HepG2 (cell line): ENCODE results near the gene TCF25. TPM values are rescaled to one million over a fixed set of nuclear protein-coding genes. Genes with fewer than 3 reads are reported as not detected.

Experiments used
- ATAC-seq: fragments of 200-7000 bp; cut with Tn5 transposase; 3 replicates; pipeline ENCODE4 v1.9.1; 2020; ENCODE audit warnings: mild to moderate bottlenecking, moderate library complexity
- BruUV-seq: library from RNA; stranded (reverse); fragments of 400-500 nt; replicated peaks from 2 replicates; lab custom pipeline; 2021; lab: Mats Ljungman, UMichigan
- CTCF ChIA-PET: fragments of 300-600 bp; formaldehyde crosslinking; extraction: SDS; loops from one replicate; lab custom pipeline; 2021; ENCODE audit warnings: low total read pairs, inconsistent platforms, low intra/inter-chr PET ratio; lab: Yijun Ruan, JAX
- POLR2A ChIA-PET: fragments of 350-600 bp; sonication (Branson Sonifier 250); formaldehyde crosslinking; loops from one replicate; lab custom pipeline; 2020; ENCODE audit warnings: antibody characterized with exemption, inconsistent platforms; lab: Yijun Ruan, JAX
- DNase-seq: peaks from one replicate; pipeline ENCODE4 v3.0.0-alpha.2; 2015; ENCODE audit warnings: low spot score
- FAIRE-seq: peaks from 3 replicates; lab custom pipeline; 2011; peaks lifted over from hg19 to GRCh38; lab: Jason Lieb, UNC
- H2AFZ ChIP-seq: one replicate; pipeline ENCODE4 v1.6.1; 2011; ENCODE audit warnings: low read length, inconsistent platforms
- H3K27ac ChIP-seq: fragments of 300-600 bp; 3 replicates; pipeline ENCODE4 v1.8.0; 2011; ENCODE audit warnings: mixed run types, mild to moderate bottlenecking, mixed read lengths, low read length, inconsistent platforms; ENCODE audit not compliant: insufficient read depth; ENCODE audit errors: extremely low read length
- H3K27me3 ChIP-seq, 2 experiments: fragments of 200-600 bp in 1 of 2; 2 replicates in 1 of 2; 3 replicates in 1 of 2; pipeline versions ENCODE4 v1.6.0 to v1.8.0; 2011; ENCODE audit warnings: low read length in 2 of 2, mild to moderate bottlenecking in 2 of 2, moderate library complexity in 2 of 2, inconsistent platforms in 1 of 2; ENCODE audit not compliant: insufficient read depth in 2 of 2, control insufficient read depth in 1 of 2
- H3K36me3 ChIP-seq, 2 experiments: fragments of 200-600 bp in 1 of 2; replicated peaks in 1 of 2; 2 replicates in 1 of 2; 3 replicates in 1 of 2; pipeline versions ENCODE4 v1.5.1 to v1.8.0; 2011; ENCODE audit warnings: low read length in 2 of 2, inconsistent platforms in 1 of 2; ENCODE audit not compliant: insufficient read depth in 2 of 2, control insufficient read depth in 1 of 2
- H3K4me1 ChIP-seq: 2 replicates; pipeline ENCODE4 v1.5.1; 2012; ENCODE audit warnings: low read length, inconsistent platforms; ENCODE audit not compliant: insufficient read depth
- H3K4me2 ChIP-seq: 2 replicates; pipeline ENCODE4 v1.6.0; 2011; ENCODE audit warnings: low read depth, low read length, inconsistent platforms
- H3K4me3 ChIP-seq, 3 experiments: fragments of 200-600 bp in 1 of 3; sonication (generic), shearing (Covaris generic) in 1 of 3; replicated peaks in 1 of 3; 2 replicates each; pipeline ENCODE4 v1.5.1; 2011 to 2016; ENCODE audit warnings: low read length in 3 of 3, inconsistent platforms in 2 of 3, low read depth in 2 of 3, mild to moderate bottlenecking in 2 of 3, control low read depth in 1 of 3, mixed read lengths in 1 of 3; ENCODE audit not compliant: insufficient read depth in 1 of 3
- H3K79me2 ChIP-seq: one replicate; pipeline ENCODE4 v1.6.1; 2011; ENCODE audit warnings: low read length, inconsistent platforms; ENCODE audit not compliant: insufficient read depth
- H3K9ac ChIP-seq: 2 replicates; pipeline ENCODE4 v1.6.0; 2011; ENCODE audit warnings: mild to moderate bottlenecking, low read depth, low read length, inconsistent platforms; ENCODE audit not compliant: insufficient read depth
- H3K9me3 ChIP-seq: 2 replicates; pipeline ENCODE4 v1.5.1; 2012; ENCODE audit warnings: mild to moderate bottlenecking, low read length
- H4K20me1 ChIP-seq: 2 replicates; pipeline ENCODE4 v1.6.0; 2011; ENCODE audit warnings: inconsistent platforms, mild to moderate bottlenecking, low read length, moderate library complexity; ENCODE audit not compliant: insufficient read depth
- AHR ChIP-seq: IDR thresholded peaks from 2 replicates; pipeline ENCODE4 v1.6.1; 2018; ENCODE audit warnings: missing genetic modification reagents, missing compliant biosample characterization
- CBX2 ChIP-seq, 2 experiments: fragments of 200-600 bp in 1 of 2; sonication (generic); formaldehyde crosslinking in 1 of 2; IDR thresholded peaks; 2 replicates each; pipeline versions ENCODE4 v1.7.0 to v1.8.1; 2018 to 2022; ENCODE audit warnings: low read depth in 2 of 2, low read length in 1 of 2, mild to moderate bottlenecking in 1 of 2, missing genetic modification reagents in 1 of 2
- GFI1 ChIP-seq: sonication (generic); formaldehyde crosslinking; IDR thresholded peaks from 2 replicates; pipeline ENCODE4 v1.5.0; 2020; ENCODE audit warnings: missing genetic modification reagents, mild to moderate bottlenecking, borderline replicate concordance
- GTF2F1 ChIP-seq: fragments of 150-350 bp; IDR thresholded peaks from 2 replicates; pipeline ENCODE4 v1.6.1; 2014; ENCODE audit warnings: low read length
- MYC ChIP-seq: sonication (generic); formaldehyde crosslinking; IDR thresholded peaks from 2 replicates; pipeline ENCODE4 v1.9.0; 2021; ENCODE audit warnings: missing genetic modification reagents, borderline replicate concordance
- NR2F6 ChIP-seq, 2 experiments: IDR thresholded peaks; 2 replicates each; pipeline ENCODE4 v1.6.1; 2016; ENCODE audit warnings: antibody characterized with exemption in 1 of 2, mild to moderate bottlenecking in 1 of 2
- PAF1 ChIP-seq: IDR thresholded peaks from 2 replicates; pipeline ENCODE4 v1.6.1; 2016; ENCODE audit warnings: missing genetic modification reagents, missing compliant biosample characterization
- POLR2A ChIP-seq, 2 experiments: IDR thresholded peaks; 2 replicates each; pipeline ENCODE4 v1.6.1; 2011; ENCODE audit warnings: low read depth in 2 of 2, low read length in 2 of 2, mild to moderate bottlenecking in 1 of 2, moderate library complexity in 1 of 2; ENCODE audit not compliant: insufficient read depth in 1 of 2
- POLR2AphosphoS5 ChIP-seq: IDR thresholded peaks from 2 replicates; pipeline ENCODE4 v1.6.1; 2012; ENCODE audit warnings: low read depth, low read length
- RFX3 ChIP-seq: IDR thresholded peaks from 2 replicates; pipeline ENCODE4 v1.6.1; 2016; ENCODE audit warnings: missing biosample characterization, missing genetic modification reagents
- RFXAP ChIP-seq: sonication (generic); formaldehyde crosslinking; IDR thresholded peaks from 2 replicates; pipeline ENCODE4 v1.4.0; 2020; ENCODE audit warnings: missing genetic modification reagents, borderline replicate concordance
- SP140L ChIP-seq: sonication (generic); formaldehyde crosslinking; IDR thresholded peaks from 2 replicates; pipeline ENCODE4 v1.4.0; 2020; ENCODE audit warnings: missing genetic modification reagents, borderline replicate concordance
- ZC3H13 ChIP-seq: sonication (generic); formaldehyde crosslinking; IDR thresholded peaks from 2 replicates; pipeline ENCODE4 v1.8.1; 2023; ENCODE audit warnings: mild to moderate bottlenecking, missing genetic modification reagents, moderate library complexity
- ZMYM4 ChIP-seq: sonication (generic); formaldehyde crosslinking; IDR thresholded peaks from 2 replicates; pipeline ENCODE4 v1.8.1; 2023; ENCODE audit warnings: mild to moderate bottlenecking, missing genetic modification reagents
- ZNF652 ChIP-seq: IDR thresholded peaks from 2 replicates; pipeline ENCODE4 v1.6.1; 2016; ENCODE audit warnings: low read depth, borderline replicate concordance
- ZNF724P ChIP-seq: sonication (generic); formaldehyde crosslinking; IDR thresholded peaks from 2 replicates; pipeline ENCODE4 v1.8.0; 2022; ENCODE audit warnings: missing genetic modification reagents, borderline replicate concordance
- ZNF768 ChIP-seq: sonication (generic); formaldehyde crosslinking; IDR thresholded peaks from 2 replicates; pipeline ENCODE4 v1.4.0; 2020; ENCODE audit warnings: missing genetic modification reagents
- WGBS: methylation state at CpG from one replicate; pipeline ENCODE4 v1.1.6; 2017; ENCODE audit warnings: low lambda C conversion rate; 5-methylcytosine and 5-hydroxymethylcytosine counted together
- in situ Hi-C: cut with HindIII; loops from 2 replicates; pipeline ENCODE4 v1.10.0; 2017; ENCODE audit warnings: low pct_unique_long_range_greater_than_20kb; ENCODE audit not compliant: extremely low pct_ligation_motif_present
- intact Hi-C: fragments of 100-400 bp; cut with micrococcal nuclease; formaldehyde crosslinking; loops from one replicate; pipeline ENCODE4 v1.10.0; 2022; ENCODE audit not compliant: unreplicated experiment
- polyA plus RNA-seq, 8 experiments: library from polyadenylated mRNA; depleted of rRNA in 3 of 8; stranded (reverse) in 7 of 8; unstranded in 1 of 8; fragments of >200 nt; fragmentation: Illumina TruSeq in 4 of 8; extraction: Trizol in 4 of 8; gene quantifications; 2 replicates each; pipeline versions ENCODE4 v1.2.1 to v1.2.3, GENCODE V29; 2011 to 2016; ENCODE audit warnings: low read depth in 4 of 8, missing spikeins in 1 of 8, mixed read lengths in 1 of 8; ENCODE audit not compliant: insufficient read depth in 1 of 8
- total RNA-seq, 5 experiments: library from RNA; depleted of rRNA; stranded (reverse); fragments of >200 nt; fragmentation: Illumina TruSeq; extraction: Trizol; gene quantifications; 2 replicates each; pipeline ENCODE4 v1.2.3, GENCODE V29; 2016; ENCODE audit warnings: low read depth in 1 of 5
- TF ChIP-seq, protein P1 (sequence below): sonication (generic); formaldehyde crosslinking; IDR thresholded peaks from 2 replicates; pipeline ENCODE4 v1.4.0; 2020; ENCODE audit warnings: missing genetic modification reagents

The TCF25 gene
- total and polyA plus RNA-seq, 2 of the 13 experiments (the other 11 are each of a cell fraction or from before 2014, with no cell fraction given) = 138 to 206 TPM

DNA sequence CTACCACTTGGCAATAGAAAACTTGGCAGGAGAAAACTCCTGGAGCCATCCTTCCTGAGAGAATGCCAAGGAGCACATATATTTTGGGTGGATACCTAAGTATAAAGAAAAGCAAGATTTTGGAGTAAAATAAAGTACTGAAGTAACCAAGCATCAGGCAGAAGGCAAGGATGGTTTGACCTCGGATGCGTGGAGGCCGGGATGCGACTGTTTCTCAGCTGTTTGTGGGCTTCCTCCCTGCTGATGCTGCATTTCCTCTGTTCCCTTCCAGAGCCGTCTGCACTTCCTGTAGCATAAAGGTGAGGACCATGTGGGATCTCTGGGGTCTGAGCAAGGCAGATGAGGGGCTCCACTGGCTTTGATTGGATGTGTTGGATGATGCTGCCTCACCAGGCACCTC lies 5.5 kb upstream of the TCF25 start:
- ChIA-PET CTCF (no interaction called here), POLR2A (no interaction called here)
- Histone ChIP-seq H3K27ac (no peak overlapping the region), H3K4me3 (no peak overlapping the region), H3K4me1 (peaks cover 12% of the 10 kb centered on the region), H3K9ac (no peak overlapping the region), H3K36me3 (peaks cover 15 to 20% of the 10 kb centered on the region in 2 experiments), H4K20me1 (no peaks in the 10 kb centered on the region), H3K79me2 (no peaks in the 10 kb centered on the region), H2AFZ (no peak overlapping the region), H3K27me3 (no peaks in the 10 kb centered on the region), H3K9me3 (peaks cover 10% of the 10 kb centered on the region), H3K4me2 (no peak overlapping the region)
- intact Hi-C loops (no loop called here), in situ Hi-C loops (no loop called here)
- WGBS = 97% methylated on average over 5 of the region's 5 CpGs
- TF ChIP-seq POLR2AphosphoS5 = peak; percentile 31; the same call in 1 of the 2 replicates
- no peak for TF ChIP-seq MYC (CRISPR knock-in tag)
- FAIRE-seq = no peak
- DNase-seq = no peak
- BruUV-seq = no TSS peak
- no peak for ATAC-seq

DNA sequence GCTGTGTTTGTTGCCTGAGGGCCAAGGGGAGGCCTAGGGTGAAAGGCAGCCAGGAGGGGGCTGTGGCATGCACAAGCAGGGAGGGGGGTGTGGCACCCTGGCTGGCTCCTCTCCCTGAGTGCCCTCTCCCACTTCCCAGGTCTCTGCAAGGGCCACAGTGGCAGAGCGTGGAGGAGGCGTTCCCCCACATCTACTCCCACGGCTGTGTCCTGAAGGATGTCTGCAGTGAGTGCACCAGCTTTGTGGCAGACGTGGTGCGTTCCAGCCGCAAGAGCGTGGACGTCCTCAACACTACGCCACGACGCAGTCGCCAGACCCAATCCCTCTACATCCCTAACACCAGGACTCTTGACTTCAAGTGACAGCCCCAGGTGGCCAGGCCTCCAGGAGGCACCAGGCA lies 3.5 kb upstream of the TCF25 start:
- Histone ChIP-seq H3K9ac (no peak overlapping the region), H3K4me1 (peaks cover 23% of the 10 kb centered on the region), H4K20me1 (peaks cover 6% of the 10 kb centered on the region; the same call in 1 of the 2 replicates), H3K4me3 (no peak overlapping the region), H3K27me3 (no peaks in the 10 kb centered on the region), H3K79me2 (peaks cover 8% of the 10 kb centered on the region), H3K4me2 (no peak overlapping the region), H3K9me3 (peaks cover 10% of the 10 kb centered on the region), H3K27ac (no peak overlapping the region), H2AFZ (no peak overlapping the region), H3K36me3 (peaks cover 3 to 6% of the 10 kb centered on the region in 2 experiments)
- intact Hi-C loops = loop anchor here (5.0 kb wide), 2 partner anchors 33 to 53 kb away; partner anchors contain the start of gene FANCA
- POLR2A ChIA-PET = no interaction called here
- ATAC-seq = no peak
- BruUV-seq = no TSS peak
- CTCF ChIA-PET = no interaction called here
- WGBS = 96% methylated on average over 12 of the region's 12 CpGs
- FAIRE-seq = no peak
- in situ Hi-C loops = no loop called here
- DNase-seq = no peak
- TF ChIP-seq, protein P1, sequence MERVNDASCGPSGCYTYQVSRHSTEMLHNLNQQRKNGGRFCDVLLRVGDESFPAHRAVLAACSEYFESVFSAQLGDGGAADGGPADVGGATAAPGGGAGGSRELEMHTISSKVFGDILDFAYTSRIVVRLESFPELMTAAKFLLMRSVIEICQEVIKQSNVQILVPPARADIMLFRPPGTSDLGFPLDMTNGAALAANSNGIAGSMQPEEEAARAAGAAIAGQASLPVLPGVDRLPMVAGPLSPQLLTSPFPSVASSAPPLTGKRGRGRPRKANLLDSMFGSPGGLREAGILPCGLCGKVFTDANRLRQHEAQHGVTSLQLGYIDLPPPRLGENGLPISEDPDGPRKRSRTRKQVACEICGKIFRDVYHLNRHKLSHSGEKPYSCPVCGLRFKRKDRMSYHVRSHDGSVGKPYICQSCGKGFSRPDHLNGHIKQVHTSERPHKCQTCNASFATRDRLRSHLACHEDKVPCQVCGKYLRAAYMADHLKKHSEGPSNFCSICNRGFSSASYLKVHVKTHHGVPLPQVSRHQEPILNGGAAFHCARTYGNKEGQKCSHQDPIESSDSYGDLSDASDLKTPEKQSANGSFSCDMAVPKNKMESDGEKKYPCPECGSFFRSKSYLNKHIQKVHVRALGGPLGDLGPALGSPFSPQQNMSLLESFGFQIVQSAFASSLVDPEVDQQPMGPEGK = no peak
- TF ChIP-seq AHR (CRISPR knock-in tag) (no peak), GFI1 (CRISPR knock-in tag) (no peak), RFX3 (CRISPR knock-in tag) (no peak), ZNF652 (no peak), CBX2 (IDR thresholded peaks at IDR 0.05; ENCODE audit: low read depth, low read length) (no peak), CBX2 (CRISPR knock-in tag; IDR thresholded peaks at IDR 0.05; ENCODE audit: low read depth) (no peak), PAF1 (CRISPR knock-in tag) (peak; percentile 75; the same call in 1 of the 2 replicates), ZNF724P (CRISPR knock-in tag) (no peak), ZNF768 (CRISPR knock-in tag) (no peak; the same call in 1 of the 2 replicates), ZC3H13 (CRISPR knock-in tag) (no peak), GTF2F1 (no peak), RFXAP (CRISPR knock-in tag) (no peak), SP140L (CRISPR knock-in tag) (no peak), NR2F6 (IDR thresholded peaks at IDR 0.05) (no peak), NR2F6 (CRISPR knock-in tag; IDR thresholded peaks at IDR 0.05) (no peak), POLR2A (IDR thresholded peaks at IDR 0.05; ENCODE audit: insufficient read depth in 1 of 2, low read depth in 2 of 2, low read length in 2 of 2) (peak in 1 of 2 experiments; percentile 47; a peak in 1 of 4 replicates), ZMYM4 (CRISPR knock-in tag) (no peak)
